GM19468 (cell line): ENCODE data around the gene ERMN.

Source experiments
- ATAC-seq: cut with Tn5 transposase; IDR thresholded peaks from one replicate; pipeline ENCODE4 v1.9.1; 2021; ENCODE audit warnings: mild to moderate bottlenecking, moderate library complexity, moderate number of reproducible peaks; ENCODE audit not compliant: unreplicated experiment; ENCODE audit errors: extremely low read depth

ERMN gene

GRCh38 chr2:157333304-157334047 lies 7.9 kb upstream of the ERMN start:
- ATAC-seq = no peak

- ATAC-seq = no peak
These were observed 3.9 kb upstream of the ERMN start for GRCh38 chr2:157329524-157329923.

DNA sequence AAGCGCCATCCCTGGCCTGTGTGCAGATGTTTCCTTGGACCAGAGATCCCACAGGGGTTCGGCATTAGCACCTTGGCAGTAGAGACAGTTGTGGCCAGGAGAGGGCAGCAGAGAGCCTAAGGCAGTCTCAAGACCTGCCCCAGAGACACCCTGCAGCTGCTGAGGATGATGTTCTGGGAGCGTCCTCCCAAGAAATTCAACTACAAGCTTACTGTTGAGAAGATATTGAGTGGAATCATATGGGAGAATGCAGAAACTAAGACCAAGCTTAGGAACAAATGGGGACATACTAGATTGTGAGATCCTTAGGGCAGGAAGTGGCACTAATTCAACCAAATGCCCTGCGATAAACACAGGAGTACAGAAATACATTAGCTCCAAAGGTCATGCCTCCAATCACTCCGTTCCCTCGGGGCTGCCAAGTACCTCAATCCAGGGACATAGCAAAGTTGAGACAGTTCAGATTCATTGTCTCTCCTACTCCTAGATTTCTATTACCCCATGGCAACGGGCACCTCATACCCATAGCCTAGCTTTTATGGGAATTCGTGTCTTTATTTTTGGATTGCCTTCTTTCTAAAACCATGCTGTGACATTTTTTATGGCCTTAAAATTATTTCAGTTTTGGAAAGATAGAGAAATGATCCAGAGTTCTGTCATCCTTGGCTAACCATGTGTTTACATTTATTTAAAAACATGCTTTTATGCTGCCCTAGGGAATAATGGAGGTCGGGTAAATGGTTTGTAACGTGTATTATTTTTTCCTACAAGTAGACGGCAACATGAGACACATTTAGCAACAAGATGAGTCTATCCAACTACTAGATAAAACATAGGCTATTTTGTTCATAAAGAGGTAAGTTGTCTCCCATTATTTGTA lies 2.2 kb upstream of the ERMN start:
- ATAC-seq = peak; percentile 65

GRCh38 chr2:157327200-157327599 lies 1.6 kb upstream of the ERMN start:
- no peak for ATAC-seq

DNA sequence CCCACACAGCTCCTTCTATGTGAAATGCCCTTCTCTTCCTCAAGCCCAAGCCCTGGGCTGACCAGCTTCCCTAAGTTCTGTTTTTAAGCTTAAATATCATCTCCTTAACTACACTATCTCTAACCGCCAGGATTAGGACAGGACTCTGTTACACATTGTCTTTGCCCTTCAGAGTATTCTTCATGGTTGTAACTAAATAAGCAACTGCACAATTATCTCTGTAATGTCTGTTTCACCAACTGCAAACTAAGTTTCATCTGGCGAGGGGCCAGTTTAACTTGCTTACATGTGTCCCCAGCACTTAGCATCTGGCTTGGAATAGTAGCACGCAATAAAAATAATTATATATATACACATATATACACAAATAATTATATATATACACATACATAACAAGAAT lies 1.1 kb upstream of the ERMN start:
- no peak for ATAC-seq

GRCh38 chr2:157324331-157324843 lies 1.2 kb downstream of the ERMN start:
- ATAC-seq = no peak

DNA sequence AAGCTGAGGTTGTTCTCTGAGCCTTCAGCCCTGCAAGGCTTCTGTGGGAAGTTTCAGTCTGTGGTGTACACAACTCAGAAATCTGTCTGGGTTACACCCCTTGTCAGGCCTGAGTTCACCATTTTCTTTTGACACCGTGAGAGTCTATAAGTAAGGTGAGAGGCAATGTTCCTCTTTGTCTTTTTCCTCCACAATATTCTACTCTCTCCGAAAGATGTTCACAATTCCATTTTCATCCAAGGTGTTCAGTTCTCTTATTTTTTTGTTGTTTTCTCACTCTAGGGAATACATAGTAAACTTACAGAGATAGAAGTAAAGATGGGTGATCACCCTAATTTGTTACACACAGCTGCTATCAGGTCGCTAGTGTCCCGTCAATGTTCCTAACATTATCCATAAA lies 3.2 kb downstream of the ERMN start:
- no peak for ATAC-seq

- ATAC-seq = no peak
These were observed 4.2 kb downstream of the ERMN start for GRCh38 chr2:157321466-157321865.

DNA sequence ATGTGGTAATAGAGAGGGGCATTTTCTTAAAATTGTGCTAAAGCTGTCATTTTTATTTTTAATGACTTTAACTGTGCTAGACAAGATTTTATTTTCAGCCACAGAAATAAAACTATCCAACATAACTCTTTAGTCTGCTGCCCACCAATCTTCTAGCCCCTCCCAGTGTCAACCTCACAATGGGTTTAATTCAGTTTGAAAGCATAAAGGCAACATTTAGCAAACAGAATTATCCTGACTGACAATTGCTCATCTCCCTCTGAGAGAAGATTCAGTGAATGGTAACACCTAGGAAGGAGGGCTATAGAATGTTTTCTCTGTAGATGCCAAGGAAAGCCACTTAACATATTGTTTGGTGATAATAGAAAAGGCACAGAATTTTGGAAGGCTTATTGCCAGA lies 5.2 kb downstream of the ERMN start:
- no peak for ATAC-seq

- ATAC-seq = no peak
These were observed 5.8 kb downstream of the ERMN start for GRCh38 chr2:157319795-157320194.

DNA sequence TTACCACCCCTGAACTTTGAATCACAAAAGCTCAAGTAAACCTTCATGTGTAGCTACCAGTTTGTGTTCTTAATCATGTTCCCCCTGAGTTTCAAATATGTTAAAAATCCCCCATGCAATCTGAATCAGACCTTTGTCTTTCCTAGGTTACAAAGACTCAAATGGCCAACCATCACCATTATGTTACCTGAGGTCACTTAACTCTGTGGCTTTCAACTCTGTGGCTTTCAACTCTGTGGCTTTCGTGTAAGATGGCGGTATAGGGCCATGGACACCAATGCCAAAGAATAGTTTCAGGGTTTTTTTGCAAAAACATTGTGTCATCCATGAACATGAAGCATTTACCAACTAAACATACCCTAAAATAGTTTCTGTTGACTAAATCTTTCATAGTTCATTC lies 6.7 kb downstream of the ERMN start:
- no peak for ATAC-seq

GRCh38 chr2:157315901-157316300 lies 9.7 kb downstream of the ERMN start:
- ATAC-seq = no peak

- ATAC-seq = no peak
These were observed 12.6 kb downstream of the ERMN start for GRCh38 chr2:157312866-157313486.

- no peak for ATAC-seq
These were observed 13.9 kb downstream of the ERMN start for GRCh38 chr2:157311706-157312105.

DNA sequence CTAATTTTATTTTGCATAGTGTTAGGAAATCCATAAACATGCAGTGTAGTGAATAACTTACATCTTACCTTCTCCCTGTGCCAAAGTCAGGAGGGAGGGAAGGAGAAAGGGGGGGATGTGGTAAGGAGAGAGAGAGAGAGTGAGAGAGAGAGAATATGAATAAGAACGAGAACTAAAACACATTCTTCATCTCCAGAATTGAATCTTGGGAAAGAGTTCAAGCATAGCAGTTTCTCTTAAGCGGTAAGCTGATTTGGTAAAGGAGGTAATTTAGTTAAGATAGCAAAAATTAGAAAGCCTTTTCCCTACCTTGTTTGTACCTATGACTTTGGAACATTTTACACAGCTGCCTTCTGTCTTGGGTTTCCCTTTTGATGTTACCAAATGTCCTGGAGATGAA lies 15.7 kb downstream of the ERMN start:
- no peak for ATAC-seq

DNA sequence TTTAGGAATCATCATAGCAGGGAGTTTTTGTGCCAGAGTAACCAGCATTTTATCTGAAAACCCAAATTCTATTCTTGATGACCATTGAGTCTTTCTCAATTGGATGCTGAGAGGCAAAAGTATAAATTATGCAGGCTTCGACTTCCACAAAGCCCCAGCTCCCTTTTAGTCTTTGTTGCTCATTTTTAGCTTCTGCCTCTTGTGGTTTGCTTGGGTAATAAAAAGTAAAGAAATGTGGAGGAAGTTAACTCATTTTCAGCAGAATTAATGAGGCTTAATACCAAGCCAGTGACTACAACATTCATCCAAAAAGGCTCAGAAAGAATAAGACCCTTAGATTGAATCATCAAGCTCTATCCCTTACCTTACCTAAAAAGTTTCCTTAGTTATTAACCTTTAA lies 18.6 kb downstream of the ERMN start:
- no peak for ATAC-seq

- no peak for ATAC-seq
These were observed 19.9 kb downstream of the ERMN start for GRCh38 chr2:157305723-157306110.

DNA sequence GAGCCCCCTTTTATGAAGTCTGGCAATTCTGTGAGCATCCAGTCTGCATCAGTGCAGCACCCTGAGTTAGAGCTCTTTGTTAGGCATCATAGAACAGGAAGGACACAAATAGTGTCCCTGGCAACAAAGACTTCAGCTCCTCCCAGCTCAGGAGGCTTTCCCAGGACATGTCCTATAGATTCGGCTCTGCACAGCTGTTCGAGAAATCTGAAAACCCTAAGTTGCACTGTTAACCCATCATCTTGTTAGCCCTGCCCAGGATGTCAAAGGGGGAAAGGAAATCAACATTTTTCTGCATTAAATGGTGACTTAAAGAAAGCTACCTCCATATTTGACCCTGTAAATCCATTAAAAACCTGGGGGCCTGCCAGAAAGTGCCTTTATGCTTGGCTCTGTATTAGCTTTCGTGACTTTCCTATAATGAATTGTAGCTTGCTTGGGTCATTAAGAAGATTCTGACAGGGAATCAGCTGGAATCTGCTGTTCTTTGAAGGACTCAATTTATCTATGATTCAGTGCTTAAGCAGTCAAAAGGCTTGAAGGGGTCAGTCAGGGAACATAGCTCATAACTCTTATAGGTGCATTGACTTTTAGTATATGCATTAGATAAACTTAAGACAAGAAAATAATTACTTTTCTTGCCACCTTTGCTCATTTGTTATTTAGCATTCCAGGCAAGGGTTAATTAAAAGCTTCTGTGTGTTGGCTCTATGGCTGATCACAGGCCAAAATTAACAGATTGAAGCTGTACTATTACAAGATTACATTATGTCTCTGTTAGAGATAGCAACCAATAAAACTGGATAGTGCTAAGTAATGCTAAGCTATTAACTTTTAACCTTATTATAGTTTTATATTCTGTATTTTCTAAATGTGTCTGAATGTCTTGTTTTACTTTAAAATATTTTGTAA lies 20.6 kb downstream of the ERMN start:
- ATAC-seq = no peak

- no peak for ATAC-seq
These were observed 22.0 kb downstream of the ERMN start for GRCh38 chr2:157303612-157304011.
